Activated naive CD8-positive, alpha-beta T cell treated with anti-CD3 and anti-CD28 coated beads, Interleukin-2, amount 50 U/mL, for 24 hours (primary cell): ENCODE data around the gene ETDA.
"Not testable (repeated sequence)": the region's sequence is repeated elsewhere in the genome, so short reads cannot be mapped to it uniquely, and the experiment has no call there.

Experiments used
- ATAC-seq: fragments of 150-1000 bp; cut with Tn5 transposase; one replicate; pipeline ENCODE4 v1.10.0; 2021
- DNase-seq: peaks from one replicate; pipeline ENCODE4 v3.0.0; 2021
- H3K27ac Mint-ChIP-seq: one replicate; pipeline ENCODE4 v1.8.0; 2021; ENCODE audit warnings: mild to moderate bottlenecking, mixed read lengths
- H3K27me3 Mint-ChIP-seq: one replicate; pipeline ENCODE4 v1.8.0; 2021; ENCODE audit warnings: mixed read lengths
- H3K36me3 Mint-ChIP-seq: one replicate; pipeline ENCODE4 v1.8.0; 2021; ENCODE audit warnings: low read depth, mixed read lengths
- H3K4me1 Mint-ChIP-seq: one replicate; pipeline ENCODE4 v1.8.0; 2021; ENCODE audit warnings: mixed read lengths
- H3K4me3 Mint-ChIP-seq: one replicate; pipeline ENCODE4 v1.8.0; 2021; ENCODE audit warnings: mild to moderate bottlenecking, moderate library complexity, mixed read lengths
- H3K9me3 Mint-ChIP-seq: one replicate; pipeline ENCODE4 v1.8.0; 2021; ENCODE audit warnings: mixed read lengths

The ETDA gene

GRCh38 chrX:135252011-135252518 is at the start of gene ETDA:
TSS of gene ETDA (plus strand) at chrX:135252061. CDS start at chrX:135253277, 1,216 bp downstream.
- H3K9me3 Mint-ChIP-seq, ATAC-seq, H3K4me3 Mint-ChIP-seq, H3K4me1 Mint-ChIP-seq, H3K36me3 Mint-ChIP-seq, DNase-seq, H3K27ac Mint-ChIP-seq, H3K27me3 Mint-ChIP-seq: not testable (repeated sequence)

- H3K9me3 Mint-ChIP-seq, H3K4me1 Mint-ChIP-seq, H3K27ac Mint-ChIP-seq, ATAC-seq, H3K4me3 Mint-ChIP-seq, H3K36me3 Mint-ChIP-seq: not testable (repeated sequence)
- peaks cover 10% of the 10 kb centered on the region for H3K27me3 Mint-ChIP-seq
- DNase-seq = peak; percentile 4
These were observed 45.4 kb upstream of the ETDA start for GRCh38 chrX:135206427-135206826.

GRCh38 chrX:135213200-135213844 is 38.5 kb upstream of the ETDA start:
- H3K27me3 Mint-ChIP-seq = peaks cover 6% of the 10 kb centered on the region
- peak; percentile 14 for DNase-seq
- no peak overlapping the region for H3K4me3 Mint-ChIP-seq
- peak; percentile 81 for ATAC-seq
- H3K4me1 Mint-ChIP-seq = peaks cover 18% of the 10 kb centered on the region
- no peak overlapping the region for H3K27ac Mint-ChIP-seq
- no peaks in the 10 kb centered on the region for H3K36me3 Mint-ChIP-seq
- no peaks in the 10 kb centered on the region for H3K9me3 Mint-ChIP-seq

- not testable (repeated sequence) for H3K27me3 Mint-ChIP-seq, H3K9me3 Mint-ChIP-seq, H3K27ac Mint-ChIP-seq, H3K4me1 Mint-ChIP-seq, H3K4me3 Mint-ChIP-seq, ATAC-seq, DNase-seq, H3K36me3 Mint-ChIP-seq
These were observed 5.9 kb upstream of the ETDA start for GRCh38 chrX:135245989-135246388.

GRCh38 chrX:135256087-135256684 is 4.3 kb downstream of the ETDA start:
- H3K27ac Mint-ChIP-seq, H3K27me3 Mint-ChIP-seq, DNase-seq, H3K9me3 Mint-ChIP-seq, ATAC-seq, H3K36me3 Mint-ChIP-seq, H3K4me3 Mint-ChIP-seq, H3K4me1 Mint-ChIP-seq: not testable (repeated sequence)

- DNase-seq = no peak
- no peaks in the 10 kb centered on the region for H3K36me3 Mint-ChIP-seq
- no peak for ATAC-seq
- H3K27ac Mint-ChIP-seq = no peak overlapping the region
- no peaks in the 10 kb centered on the region for H3K4me1 Mint-ChIP-seq
- no peak overlapping the region for H3K4me3 Mint-ChIP-seq
- H3K27me3 Mint-ChIP-seq = no peaks in the 10 kb centered on the region
- H3K9me3 Mint-ChIP-seq = no peaks in the 10 kb centered on the region
These were observed 5.1 kb downstream of the ETDA start for GRCh38 chrX:135256923-135257322.

- no peak for DNase-seq
- Mint-ChIP-seq H3K27me3 (no peaks in the 10 kb centered on the region), H3K36me3 (no peaks in the 10 kb centered on the region), H3K4me3 (no peak overlapping the region), H3K9me3 (no peaks in the 10 kb centered on the region), H3K4me1 (no peaks in the 10 kb centered on the region), H3K27ac (no peak overlapping the region)
- no peak for ATAC-seq
These were observed 5.6 kb downstream of the ETDA start for GRCh38 chrX:135257469-135257868.

GRCh38 chrX:135260976-135261375 is 9.1 kb downstream of the ETDA start:
- H3K27me3 Mint-ChIP-seq, H3K4me1 Mint-ChIP-seq, H3K27ac Mint-ChIP-seq, H3K36me3 Mint-ChIP-seq, H3K4me3 Mint-ChIP-seq, H3K9me3 Mint-ChIP-seq, ATAC-seq, DNase-seq: not testable (repeated sequence)

GRCh38 chrX:135263376-135263775 is 11.5 kb downstream of the ETDA start:
- not testable (repeated sequence) for H3K9me3 Mint-ChIP-seq, H3K27ac Mint-ChIP-seq, H3K4me1 Mint-ChIP-seq, H3K4me3 Mint-ChIP-seq, DNase-seq, ATAC-seq, H3K36me3 Mint-ChIP-seq, H3K27me3 Mint-ChIP-seq

- ATAC-seq = no peak
- no peaks in the 10 kb centered on the region for H3K4me1 Mint-ChIP-seq
These were observed 12.3 kb downstream of the ETDA start for GRCh38 chrX:135264206-135264605.

GRCh38 chrX:135273162-135273561 is 21.3 kb downstream of the ETDA start:
- DNase-seq (no peak), ATAC-seq (no peak)
- Mint-ChIP-seq H3K27me3 (no peaks in the 10 kb centered on the region), H3K36me3 (no peaks in the 10 kb centered on the region), H3K4me1 (no peaks in the 10 kb centered on the region), H3K4me3 (no peak overlapping the region), H3K9me3 (no peaks in the 10 kb centered on the region), H3K27ac (no peak overlapping the region)

More at GRCh38 chrX:135264206-135264605, 12.3 kb downstream of the ETDA start:
- Mint-ChIP-seq H3K27me3 (peaks cover 1% of the 10 kb centered on the region), H3K4me3 (no peak overlapping the region), H3K27ac (no peak overlapping the region), H3K36me3 (peaks cover 1% of the 10 kb centered on the region), H3K9me3 (peaks cover 10% of the 10 kb centered on the region)
- DNase-seq = no peak

- Mint-ChIP-seq H3K27me3 (no peaks in the 10 kb centered on the region), H3K9me3 (peaks cover 16% of the 10 kb centered on the region), H3K4me1 (no peaks in the 10 kb centered on the region), H3K36me3 (peaks cover 5% of the 10 kb centered on the region), H3K27ac (no peak overlapping the region), H3K4me3 (no peak overlapping the region)
- no peak for DNase-seq
- ATAC-seq = no peak
These were observed 24.1 kb downstream of the ETDA start for GRCh38 chrX:135275973-135276372.

GRCh38 chrX:135287266-135287823 is 35.5 kb downstream of the ETDA start:
- Mint-ChIP-seq H3K4me3 (no peak overlapping the region), H3K36me3 (peaks cover 53% of the 10 kb centered on the region), H3K27ac (no peak overlapping the region), H3K4me1 (no peaks in the 10 kb centered on the region), H3K27me3 (no peaks in the 10 kb centered on the region), H3K9me3 (peaks cover 11% of the 10 kb centered on the region)
- ATAC-seq (no peak), DNase-seq (no peak)

- H3K9me3 Mint-ChIP-seq = no peaks in the 10 kb centered on the region
- H3K36me3 Mint-ChIP-seq = peaks cover 23% of the 10 kb centered on the region
- ATAC-seq (peak; percentile 96), DNase-seq (peak; percentile 60)
- H3K4me1 Mint-ChIP-seq = peaks cover 24% of the 10 kb centered on the region
- H3K4me3 Mint-ChIP-seq = peak overlapping the region; percentile 84
- no peaks in the 10 kb centered on the region for H3K27me3 Mint-ChIP-seq
- H3K27ac Mint-ChIP-seq = peak overlapping the region; percentile 69
These were observed 43.5 kb downstream of the ETDA start for GRCh38 chrX:135295238-135295943.

- Mint-ChIP-seq H3K9me3 (no peaks in the 10 kb centered on the region), H3K4me1 (peaks cover 24% of the 10 kb centered on the region), H3K27ac (peak overlapping the region; percentile 69), H3K36me3 (peaks cover 18% of the 10 kb centered on the region), H3K4me3 (peak overlapping the region; percentile 84), H3K27me3 (no peaks in the 10 kb centered on the region)
- peak; percentile 40 for ATAC-seq
- DNase-seq = no peak
These were observed 44.1 kb downstream of the ETDA start for GRCh38 chrX:135295944-135296305.
